ENCODE results near the gene RETN. TPM values are rescaled to one million over a fixed set of nuclear protein-coding genes. Genes with fewer than 3 reads are reported as not detected.

RETN gene
- total RNA-seq, 1 experiment from 2014 or later: not detected

- no peak overlapping the region for H3K4me2 ChIP-seq (ENCODE audit: low read length)
- H3K27ac ChIP-seq (ENCODE audit: low read depth, low read length): no peak overlapping the region
- no peaks in the 10 kb centered on the region for H3K9me2 ChIP-seq (ENCODE audit: insufficient read depth)
- intact Hi-C loops (cut with micrococcal nuclease): no loop called here
- no peak for TF ChIP-seq EZH2phosphoT487 (IDR thresholded peaks at IDR 0.05; ENCODE audit: borderline replicate concordance)
- TF ChIP-seq, protein P1, sequence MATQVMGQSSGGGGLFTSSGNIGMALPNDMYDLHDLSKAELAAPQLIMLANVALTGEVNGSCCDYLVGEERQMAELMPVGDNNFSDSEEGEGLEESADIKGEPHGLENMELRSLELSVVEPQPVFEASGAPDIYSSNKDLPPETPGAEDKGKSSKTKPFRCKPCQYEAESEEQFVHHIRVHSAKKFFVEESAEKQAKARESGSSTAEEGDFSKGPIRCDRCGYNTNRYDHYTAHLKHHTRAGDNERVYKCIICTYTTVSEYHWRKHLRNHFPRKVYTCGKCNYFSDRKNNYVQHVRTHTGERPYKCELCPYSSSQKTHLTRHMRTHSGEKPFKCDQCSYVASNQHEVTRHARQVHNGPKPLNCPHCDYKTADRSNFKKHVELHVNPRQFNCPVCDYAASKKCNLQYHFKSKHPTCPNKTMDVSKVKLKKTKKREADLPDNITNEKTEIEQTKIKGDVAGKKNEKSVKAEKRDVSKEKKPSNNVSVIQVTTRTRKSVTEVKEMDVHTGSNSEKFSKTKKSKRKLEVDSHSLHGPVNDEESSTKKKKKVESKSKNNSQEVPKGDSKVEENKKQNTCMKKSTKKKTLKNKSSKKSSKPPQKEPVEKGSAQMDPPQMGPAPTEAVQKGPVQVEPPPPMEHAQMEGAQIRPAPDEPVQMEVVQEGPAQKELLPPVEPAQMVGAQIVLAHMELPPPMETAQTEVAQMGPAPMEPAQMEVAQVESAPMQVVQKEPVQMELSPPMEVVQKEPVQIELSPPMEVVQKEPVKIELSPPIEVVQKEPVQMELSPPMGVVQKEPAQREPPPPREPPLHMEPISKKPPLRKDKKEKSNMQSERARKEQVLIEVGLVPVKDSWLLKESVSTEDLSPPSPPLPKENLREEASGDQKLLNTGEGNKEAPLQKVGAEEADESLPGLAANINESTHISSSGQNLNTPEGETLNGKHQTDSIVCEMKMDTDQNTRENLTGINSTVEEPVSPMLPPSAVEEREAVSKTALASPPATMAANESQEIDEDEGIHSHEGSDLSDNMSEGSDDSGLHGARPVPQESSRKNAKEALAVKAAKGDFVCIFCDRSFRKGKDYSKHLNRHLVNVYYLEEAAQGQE (IDR thresholded peaks at IDR 0.05; ENCODE audit: low read depth): no peak
- TF ChIP-seq SP1 (IDR thresholded peaks at IDR 0.05; ENCODE audit: low read depth): no peak
- TF ChIP-seq TCF7L2 (IDR thresholded peaks at IDR 0.05; ENCODE audit: borderline replicate concordance, extremely low read depth, insufficient read depth, insufficient read length): no peak
- TF ChIP-seq EZH2 (IDR thresholded peaks at IDR 0.05): no peak
- TF ChIP-seq YY1 (IDR thresholded peaks at IDR 0.05; ENCODE audit: extremely low read depth, insufficient replicate concordance, low read depth, low read length): no peak
- TF ChIP-seq CEBPB (IDR thresholded peaks at IDR 0.05; ENCODE audit: low read depth): no peak
- TF ChIP-seq RAD21 (IDR thresholded peaks at IDR 0.05; ENCODE audit: low read depth): no peak
- no peak for TF ChIP-seq POLR2A (IDR thresholded peaks at IDR 0.05; ENCODE audit: borderline replicate concordance, extremely low read depth, insufficient read depth, insufficient read length)
- TF ChIP-seq, protein P2, sequence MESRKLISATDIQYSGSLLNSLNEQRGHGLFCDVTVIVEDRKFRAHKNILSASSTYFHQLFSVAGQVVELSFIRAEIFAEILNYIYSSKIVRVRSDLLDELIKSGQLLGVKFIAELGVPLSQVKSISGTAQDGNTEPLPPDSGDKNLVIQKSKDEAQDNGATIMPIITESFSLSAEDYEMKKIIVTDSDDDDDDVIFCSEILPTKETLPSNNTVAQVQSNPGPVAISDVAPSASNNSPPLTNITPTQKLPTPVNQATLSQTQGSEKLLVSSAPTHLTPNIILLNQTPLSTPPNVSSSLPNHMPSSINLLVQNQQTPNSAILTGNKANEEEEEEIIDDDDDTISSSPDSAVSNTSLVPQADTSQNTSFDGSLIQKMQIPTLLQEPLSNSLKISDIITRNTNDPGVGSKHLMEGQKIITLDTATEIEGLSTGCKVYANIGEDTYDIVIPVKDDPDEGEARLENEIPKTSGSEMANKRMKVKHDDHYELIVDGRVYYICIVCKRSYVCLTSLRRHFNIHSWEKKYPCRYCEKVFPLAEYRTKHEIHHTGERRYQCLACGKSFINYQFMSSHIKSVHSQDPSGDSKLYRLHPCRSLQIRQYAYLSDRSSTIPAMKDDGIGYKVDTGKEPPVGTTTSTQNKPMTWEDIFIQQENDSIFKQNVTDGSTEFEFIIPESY (IDR thresholded peaks at IDR 0.05; ENCODE audit: extremely low read depth, insufficient replicate concordance, low read length): no peak
- TF ChIP-seq MAX (IDR thresholded peaks at IDR 0.05): no peak
- TF ChIP-seq FOSL1 (IDR thresholded peaks at IDR 0.05; ENCODE audit: low read depth): no peak
- no peaks in the 10 kb centered on the region for H3K79me2 ChIP-seq (ENCODE audit: insufficient read depth, low read length)
- H3K36me3 ChIP-seq (ENCODE audit: control insufficient read depth in 1 of 2, insufficient read depth in 2 of 2, low read length in 2 of 2): peaks cover 0 to 11% of the 10 kb centered on the region in 2 experiments; a peak in 1 of 4 replicates
- RAD21 ChIA-PET (ENCODE audit: low non-redundant PET in 1 of 2, low total read pairs in 2 of 2, uncharacterized antibody in 2 of 2, unreplicated experiment in 2 of 2): interaction anchor here (0.7 to 1.6 kb wide), 2 partner anchors 76 to 155 kb away, joined by 3 to 6 read pairs; no protein-coding TSS in a partner anchor
- ATAC-seq: no peak
- no peak overlapping the region for H2AFZ ChIP-seq (ENCODE audit: low read depth, low read length, poor library complexity, severe bottlenecking)
- no peak overlapping the region for H3K9ac ChIP-seq (ENCODE audit: low read length)
- POLR2A ChIA-PET: interaction anchor here (0.6 kb wide), 1 partner anchor 40 kb away, joined by 3 read pairs; no protein-coding TSS in a partner anchor
- peaks cover 0 to 13% of the 10 kb centered on the region in 2 experiments; a peak in 2 of 4 replicates for H3K4me1 ChIP-seq (ENCODE audit: control insufficient read depth in 1 of 2, insufficient read depth in 2 of 2, low read length in 2 of 2)
- CTCF ChIA-PET: interaction anchor here (1.5 kb wide), 1 partner anchor 36 kb away, joined by 5 read pairs; the partner anchor contains the start of gene TRAPPC5
- no peaks in the 10 kb centered on the region for H3K27me3 ChIP-seq (ENCODE audit: insufficient read depth, low read length)
- no peaks in the 10 kb centered on the region for H4K20me1 ChIP-seq (ENCODE audit: insufficient read depth)
- H3K9me3 ChIP-seq (ENCODE audit: control insufficient read depth in 1 of 2, insufficient read depth in 1 of 2, low read depth in 1 of 2, low read length in 2 of 2): peaks cover 0 to 4% of the 10 kb centered on the region in 2 experiments; a peak in 1 of 4 replicates
- no peak overlapping the region for H3K4me3 ChIP-seq (replicated peaks in 1 of 2; ENCODE audit: low read depth in 1 of 2, low read length in 2 of 2)
- BruUV-seq (replicated peaks): no TSS peak
- no peak for DNase-seq (ENCODE audit: low read depth, low spot score)
These were observed 24.3 kb upstream of the RETN start for GRCh38 chr19:7644550-7644877.
